Measurements from ENCODE around the gene PPT2. TPM values are rescaled to one million over a fixed set of nuclear protein-coding genes. Genes with fewer than 3 reads are reported as not detected.

The PPT2 gene
- total and polyA plus RNA-seq, 2 donors: 20.0 to 29.6 TPM

- H3K36me3 ChIP-seq (ENCODE audit: insufficient read depth): no peaks in the 10 kb centered on the region
- peak within 1 kb of the TSS; percentile 76 for H3K27ac ChIP-seq (ENCODE audit: low read depth)
- WGBS: 16% methylated on average over 18 of the region's 24 CpGs
- H3K4me3 ChIP-seq (ENCODE audit: low read depth, low read length): peak within 1 kb of the TSS; percentile 65
- no peak for DNase-seq (ENCODE audit: extremely low spot score)
- no peaks in the 10 kb centered on the region for H3K4me1 ChIP-seq (ENCODE audit: insufficient read depth)
These were observed 1.8 kb upstream of the PPT2 start, which contains the start of gene PRRT1 for GRCh38 chr6:32151863-32152768. TSS of gene PRRT1 (minus strand) at chr6:32151939. CDS start at chr6:32151827, 112 bp downstream.

DNA sequence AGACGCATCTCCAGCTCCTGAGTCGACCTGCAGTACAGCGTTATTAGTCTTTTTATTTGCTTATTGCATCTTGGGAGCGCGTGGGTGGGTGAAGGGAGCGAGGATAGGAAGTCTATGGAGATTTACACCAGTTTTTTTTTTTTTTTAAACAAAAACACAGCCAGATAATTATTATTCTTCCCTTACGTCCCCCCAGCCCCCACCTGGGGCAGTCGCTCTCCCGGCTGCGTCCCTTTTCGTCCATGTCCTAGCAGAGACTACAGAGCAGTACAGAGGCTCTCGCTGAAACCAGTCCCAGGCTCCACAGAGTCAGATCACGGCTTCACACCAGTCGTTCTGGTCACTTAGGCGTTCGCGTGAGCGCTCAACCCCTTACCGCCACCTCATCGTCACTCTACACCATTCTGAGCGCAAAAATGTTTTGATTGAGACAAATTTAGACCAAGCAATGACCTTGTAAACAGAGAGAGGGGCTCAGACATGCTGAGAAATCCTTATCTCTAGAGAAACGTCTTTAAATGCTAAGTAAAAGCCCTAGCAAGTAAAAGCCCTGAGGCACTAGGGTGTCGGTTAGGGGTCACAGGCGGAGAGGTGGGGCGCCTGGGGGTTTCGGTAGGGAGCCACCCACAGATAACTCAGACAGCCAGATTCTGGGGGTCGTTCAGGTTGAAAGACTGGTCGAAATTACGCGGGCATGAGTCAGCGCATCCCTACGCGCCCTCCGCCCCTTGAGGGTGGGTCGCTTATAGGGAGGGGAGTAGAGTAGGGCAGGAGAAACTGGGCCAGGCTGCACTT lies 975 bp upstream of the PPT2 start:
- Histone ChIP-seq H3K27ac (ENCODE audit: low read depth) (peak overlapping the region; percentile 76), H3K4me3 (ENCODE audit: low read depth, low read length) (peak overlapping the region; percentile 65), H3K4me1 (ENCODE audit: insufficient read depth) (no peaks in the 10 kb centered on the region), H3K36me3 (ENCODE audit: insufficient read depth) (no peaks in the 10 kb centered on the region)
- no peak for DNase-seq (ENCODE audit: extremely low spot score)
- 20% methylated on average over 35 of the region's 35 CpGs for WGBS

- H3K4me1 ChIP-seq (ENCODE audit: insufficient read depth): no peaks in the 10 kb centered on the region
- peak overlapping the region; percentile 66 for H3K27ac ChIP-seq (ENCODE audit: low read depth)
- no peak for DNase-seq (ENCODE audit: extremely low spot score)
- H3K4me3 ChIP-seq (ENCODE audit: low read depth, low read length): peak overlapping the region; percentile 65
- no peaks in the 10 kb centered on the region for H3K36me3 ChIP-seq (ENCODE audit: insufficient read depth)
- WGBS: 4% methylated on average over 34 of the region's 34 CpGs
These were observed 697 bp downstream of the PPT2 start for GRCh38 chr6:32154514-32155161.

DNA sequence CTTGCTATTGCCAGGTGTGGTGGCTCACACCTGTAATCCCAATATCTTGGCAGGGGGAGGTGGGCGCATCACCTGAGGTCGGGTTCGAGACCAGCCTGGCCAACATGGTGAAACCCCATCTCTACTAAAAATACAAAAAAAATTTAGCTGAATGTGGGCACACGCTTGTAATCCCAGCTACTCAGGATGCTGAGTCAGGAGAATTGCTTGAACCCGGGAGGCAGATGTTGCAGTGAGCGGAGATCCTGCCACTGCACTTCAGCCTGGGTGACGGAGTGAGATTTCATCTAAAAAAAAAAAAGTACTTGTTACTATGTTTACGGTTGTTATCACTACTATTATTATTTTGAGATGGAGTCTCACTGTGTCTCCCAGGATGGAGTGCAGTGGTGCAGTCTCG lies 3.0 kb downstream of the PPT2 start:
- Histone ChIP-seq H3K4me3 (ENCODE audit: low read depth, low read length) (no peak overlapping the region), H3K36me3 (ENCODE audit: insufficient read depth) (no peaks in the 10 kb centered on the region), H3K27ac (ENCODE audit: low read depth) (no peak overlapping the region), H3K4me1 (ENCODE audit: insufficient read depth) (no peaks in the 10 kb centered on the region)
- no peak for DNase-seq (ENCODE audit: extremely low spot score)
- WGBS: 91% methylated on average over 9 of the region's 9 CpGs

- H3K4me1 ChIP-seq (ENCODE audit: insufficient read depth): no peaks in the 10 kb centered on the region
- DNase-seq (ENCODE audit: extremely low spot score): no peak
- no peak overlapping the region for H3K4me3 ChIP-seq (ENCODE audit: low read depth, low read length)
- no peak overlapping the region for H3K27ac ChIP-seq (ENCODE audit: low read depth)
- H3K36me3 ChIP-seq (ENCODE audit: insufficient read depth): no peaks in the 10 kb centered on the region
These were observed 4.1 kb downstream of the PPT2 start for GRCh38 chr6:32158052-32158451.

DNA sequence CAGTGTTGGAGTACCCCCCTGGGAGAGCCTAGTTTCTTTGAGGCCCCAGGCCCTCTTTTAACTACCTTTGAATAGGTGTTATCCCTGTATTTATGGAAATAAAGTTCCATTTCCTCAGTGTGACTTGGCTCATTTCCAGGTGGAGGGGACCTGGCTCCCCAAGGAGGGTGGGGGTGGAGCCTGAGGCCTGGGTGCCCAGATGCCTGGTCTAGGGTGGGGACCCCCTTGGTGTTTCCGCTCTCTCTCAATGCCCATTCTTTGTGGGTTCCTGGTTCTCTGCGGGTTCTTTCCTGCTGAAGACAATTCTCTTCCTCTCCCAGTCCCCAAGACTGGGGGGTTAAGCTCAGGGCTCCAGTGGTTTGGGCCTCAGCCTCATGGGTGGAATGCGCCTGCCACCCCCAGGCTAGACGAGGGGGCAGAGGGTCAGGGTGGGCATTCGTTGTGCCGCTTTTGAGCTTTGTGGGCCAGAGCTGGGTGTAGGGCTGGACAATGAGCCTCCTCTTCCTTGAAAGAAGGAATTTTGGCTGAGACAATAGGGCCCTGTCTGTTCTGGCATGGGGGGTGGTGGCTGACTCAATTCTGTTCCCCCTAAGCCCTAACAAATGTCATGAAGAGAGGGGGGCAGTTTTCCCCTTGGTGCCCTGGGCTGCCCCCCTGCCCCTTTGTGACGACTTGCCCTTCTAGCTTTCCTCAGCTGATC lies 9.8 kb downstream of the PPT2 start:
- WGBS: 83% methylated on average over 7 of the region's 7 CpGs
- no peak overlapping the region for H3K4me3 ChIP-seq (ENCODE audit: low read depth, low read length)
- no peak overlapping the region for H3K27ac ChIP-seq (ENCODE audit: low read depth)
- no peaks in the 10 kb centered on the region for H3K4me1 ChIP-seq (ENCODE audit: insufficient read depth)
- no peak for DNase-seq (ENCODE audit: extremely low spot score)
- peaks cover 1% of the 10 kb centered on the region for H3K36me3 ChIP-seq (ENCODE audit: insufficient read depth)

DNA sequence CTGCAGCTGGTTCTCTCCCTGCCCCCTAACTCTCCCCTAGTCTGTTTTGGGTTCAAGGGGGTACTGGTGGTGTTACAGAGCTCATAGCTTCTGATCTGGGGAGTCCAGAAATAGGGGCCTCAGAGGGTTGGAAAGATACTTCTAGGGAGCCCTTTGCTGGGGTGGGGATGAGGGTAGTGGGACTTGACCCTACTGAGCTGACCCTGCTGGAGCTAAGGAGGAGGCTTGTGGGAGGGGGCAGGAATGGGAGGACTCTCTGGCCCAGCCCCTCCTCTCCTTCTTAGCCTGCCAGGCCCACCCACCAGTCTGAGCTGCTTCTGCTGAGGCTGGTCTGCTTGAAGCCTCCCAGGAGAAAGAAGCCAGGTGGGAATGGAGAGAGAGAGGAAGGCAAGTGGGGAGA lies 10.4 kb downstream of the PPT2 start, which contains the start of gene EGFL8:
Gene EGFL8 (plus strand): TSS at position 301 of the 400 bp plus-strand sequence. CDS start 1,571 bp downstream, outside the sequence.
- Histone ChIP-seq H3K4me1 (ENCODE audit: insufficient read depth) (no peaks in the 10 kb centered on the region), H3K36me3 (ENCODE audit: insufficient read depth) (peaks cover 1% of the 10 kb centered on the region), H3K4me3 (ENCODE audit: low read depth, low read length) (no peak within 1 kb of the TSS), H3K27ac (ENCODE audit: low read depth) (no peak within 1 kb of the TSS)
- no peak for DNase-seq (ENCODE audit: extremely low spot score)

- 76% methylated on average over 30 of the region's 30 CpGs for WGBS
- H3K36me3 ChIP-seq (ENCODE audit: insufficient read depth): peaks cover 1% of the 10 kb centered on the region
- no peak overlapping the region for H3K27ac ChIP-seq (ENCODE audit: low read depth)
- no peak overlapping the region for H3K4me3 ChIP-seq (ENCODE audit: low read depth, low read length)
- no peaks in the 10 kb centered on the region for H3K4me1 ChIP-seq (ENCODE audit: insufficient read depth)
- DNase-seq (ENCODE audit: extremely low spot score): no peak
These were observed 12.6 kb downstream of the PPT2 start for GRCh38 chr6:32166411-32167061.

DNA sequence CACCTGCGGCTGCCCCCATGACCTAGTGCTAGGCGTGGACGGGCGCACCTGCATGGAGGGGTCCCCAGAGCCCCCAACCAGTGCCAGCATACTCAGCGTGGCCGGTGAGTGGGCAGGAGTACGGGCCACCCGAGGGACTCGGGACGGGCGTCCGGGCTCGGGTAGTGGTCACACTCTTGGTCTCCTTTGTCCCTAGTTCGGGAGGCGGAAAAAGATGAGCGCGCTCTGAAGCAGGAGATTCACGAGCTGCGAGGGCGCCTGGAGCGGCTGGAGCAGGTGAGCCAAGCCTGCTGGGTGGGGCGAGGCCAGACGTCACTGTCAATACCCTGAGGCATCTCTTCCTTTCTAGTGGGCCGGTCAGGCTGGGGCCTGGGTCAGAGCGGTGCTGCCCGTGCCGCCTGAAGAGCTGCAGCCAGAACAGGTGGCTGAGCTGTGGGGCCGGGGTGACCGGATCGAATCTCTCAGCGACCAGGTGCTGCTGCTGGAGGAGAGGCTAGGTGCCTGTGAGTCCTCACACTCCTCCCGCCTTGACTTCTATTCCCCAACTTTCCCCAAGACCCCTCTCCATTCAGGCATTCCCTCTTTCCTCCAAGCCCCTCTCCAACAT lies 13.3 kb downstream of the PPT2 start:
- 79% methylated on average over 32 of the region's 32 CpGs for WGBS
- Histone ChIP-seq H3K27ac (ENCODE audit: low read depth) (no peak overlapping the region), H3K4me3 (ENCODE audit: low read depth, low read length) (no peak overlapping the region), H3K4me1 (ENCODE audit: insufficient read depth) (no peaks in the 10 kb centered on the region), H3K36me3 (ENCODE audit: insufficient read depth) (peaks cover 1% of the 10 kb centered on the region)
- DNase-seq (ENCODE audit: extremely low spot score): no peak

GRCh38 chr6:32167761-32168262 lies 13.9 kb downstream of the PPT2 start:
- H3K4me1 ChIP-seq (ENCODE audit: insufficient read depth): no peaks in the 10 kb centered on the region
- H3K36me3 ChIP-seq (ENCODE audit: insufficient read depth): peaks cover 1% of the 10 kb centered on the region
- no peak overlapping the region for H3K27ac ChIP-seq (ENCODE audit: low read depth)
- no peak for DNase-seq (ENCODE audit: extremely low spot score)
- no peak overlapping the region for H3K4me3 ChIP-seq (ENCODE audit: low read depth, low read length)
- WGBS: 42% methylated on average over 6 of the region's 6 CpGs

DNA sequence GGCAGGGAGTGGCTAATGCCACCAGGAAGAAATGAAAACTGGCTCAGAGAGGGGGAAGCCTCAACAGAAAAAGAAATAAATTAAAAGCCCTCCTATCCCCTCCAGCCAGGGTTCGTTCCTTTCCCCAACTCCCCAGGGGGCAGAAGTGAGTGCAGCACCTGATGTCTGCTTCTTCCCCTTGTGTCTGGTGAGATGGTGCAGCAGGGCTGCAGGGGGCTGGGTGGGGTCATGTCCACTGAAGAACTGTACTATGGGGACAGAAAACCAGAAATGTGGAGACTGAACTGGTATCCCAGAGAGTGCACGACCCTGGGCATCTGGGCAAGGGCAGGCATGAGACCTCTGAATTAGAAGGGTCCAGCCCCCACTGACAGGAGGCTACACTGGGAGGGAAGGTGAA lies 14.4 kb downstream of the PPT2 start:
- WGBS: 63% methylated on average over 2 of the region's 2 CpGs
- Histone ChIP-seq H3K27ac (ENCODE audit: low read depth) (no peak overlapping the region), H3K4me3 (ENCODE audit: low read depth, low read length) (no peak overlapping the region), H3K4me1 (ENCODE audit: insufficient read depth) (no peaks in the 10 kb centered on the region), H3K36me3 (ENCODE audit: insufficient read depth) (peaks cover 1% of the 10 kb centered on the region)
- DNase-seq (ENCODE audit: extremely low spot score): no peak

GRCh38 chr6:32168807-32169591 lies 15.1 kb downstream of the PPT2 start:
- H3K36me3 ChIP-seq (ENCODE audit: insufficient read depth): peaks cover 1% of the 10 kb centered on the region
- no peak for DNase-seq (ENCODE audit: extremely low spot score)
- H3K27ac ChIP-seq (ENCODE audit: low read depth): no peak overlapping the region
- H3K4me1 ChIP-seq (ENCODE audit: insufficient read depth): no peaks in the 10 kb centered on the region
- no peak overlapping the region for H3K4me3 ChIP-seq (ENCODE audit: low read depth, low read length)
- 74% methylated on average over 11 of the region's 11 CpGs for WGBS
